Tibial nerve (tissue), 4 donors: ENCODE results near the gene CPZ. TPM values are rescaled to one million over a fixed set of nuclear protein-coding genes. Genes with fewer than 3 reads are reported as not detected.

Experiments used
- DNase-seq, 2 donors: peaks; one replicate each; pipeline ENCODE4 v3.0.0-alpha.2; 2019; ENCODE audit warnings: low spot score in 2 of 2
- H3K27ac ChIP-seq, 4 donors: fragments of 200-600 bp; sonication (generic) in 3 of 4; one replicate each; pipeline ENCODE4 v1.5.1; 2017 to 2019; ENCODE audit warnings: mild to moderate bottlenecking in 1 of 4
- H3K27me3 ChIP-seq, 2 donors: fragments of 200-600 bp; sonication (generic) in 1 of 2; one replicate each; pipeline versions ENCODE4 v1.5.1 to v1.6.0; 2017 to 2019
- H3K36me3 ChIP-seq, 3 donors: fragments of 200-600 bp; sonication (generic); one replicate each; pipeline ENCODE4 v1.5.1; 2018 to 2019
- H3K4me1 ChIP-seq, 4 donors: fragments of 200-600 bp; sonication (generic) in 3 of 4; one replicate each; pipeline ENCODE4 v1.5.1; 2017 to 2019
- H3K4me3 ChIP-seq, 4 donors: fragments of 200-600 bp; sonication (generic) in 3 of 4; one replicate each; pipeline ENCODE4 v1.5.1; 2017 to 2019; ENCODE audit warnings: mild to moderate bottlenecking in 1 of 4, moderate library complexity in 1 of 4
- H3K9me3 ChIP-seq, 4 donors: fragments of 200-600 bp; sonication (generic) in 3 of 4; one replicate each; pipeline ENCODE4 v1.5.1; 2017 to 2019
- EP300 ChIP-seq, 2 donors: sonication (generic); formaldehyde crosslinking; IDR thresholded peaks; one replicate each; pipeline ENCODE4 v1.6.1; 2017; ENCODE audit warnings: antibody characterized with exemption in 2 of 2, mild to moderate bottlenecking in 1 of 2
- POLR2A ChIP-seq, 2 donors: fragments of 450-650 bp; IDR thresholded peaks; one replicate each; pipeline ENCODE4 v1.6.1; 2017; ENCODE audit warnings: antibody characterized with exemption in 2 of 2, mild to moderate bottlenecking in 2 of 2, moderate library complexity in 2 of 2
- WGBS, 2 donors: methylation state at CpG; one replicate each; pipeline ENCODE4 v1.1.5; 2018; 5-methylcytosine and 5-hydroxymethylcytosine counted together
- total RNA-seq, 4 donors: library from RNA; depleted of rRNA; stranded (reverse); fragments of >200 nt; gene quantifications; one replicate each; pipeline ENCODE4 v1.1.0, GENCODE V29; 2016
- TF ChIP-seq, protein P1 (sequence below), 5 experiments: fragments of 200-600 bp in 3 of 5; fragments of 450-650 bp in 2 of 5; sonication (generic) in 3 of 5; IDR thresholded peaks; one replicate each; pipeline ENCODE4 v1.5.1; 2016 to 2019; ENCODE audit warnings: antibody characterized with exemption in 5 of 5, mild to moderate bottlenecking in 3 of 5, moderate library complexity in 2 of 5

Gene CPZ
- total RNA-seq, 4 donors from 2014 or later: 1.6 to 11.7 (median 2.5) TPM

GRCh38 chr4:8585186-8585585, 7.4 kb upstream of the CPZ start:
- peaks cover 0 to 6% (median 0%) of the 10 kb centered on the region in 4 donors for H3K4me1 ChIP-seq
- no peak overlapping the region for H3K27ac ChIP-seq
- no peaks in the 10 kb centered on the region for H3K9me3 ChIP-seq
- WGBS, 2 donors: 50 to 58% methylated on average over 6 of the region's 6 CpGs
- no peak for DNase-seq
- no peak overlapping the region for H3K4me3 ChIP-seq
- no peaks in the 10 kb centered on the region for H3K36me3 ChIP-seq
- peaks cover 0 to 64% of the 10 kb centered on the region in 2 donors for H3K27me3 ChIP-seq
- TF ChIP-seq POLR2A (IDR thresholded peaks at IDR 0.05): no peak
- TF ChIP-seq, protein P1, sequence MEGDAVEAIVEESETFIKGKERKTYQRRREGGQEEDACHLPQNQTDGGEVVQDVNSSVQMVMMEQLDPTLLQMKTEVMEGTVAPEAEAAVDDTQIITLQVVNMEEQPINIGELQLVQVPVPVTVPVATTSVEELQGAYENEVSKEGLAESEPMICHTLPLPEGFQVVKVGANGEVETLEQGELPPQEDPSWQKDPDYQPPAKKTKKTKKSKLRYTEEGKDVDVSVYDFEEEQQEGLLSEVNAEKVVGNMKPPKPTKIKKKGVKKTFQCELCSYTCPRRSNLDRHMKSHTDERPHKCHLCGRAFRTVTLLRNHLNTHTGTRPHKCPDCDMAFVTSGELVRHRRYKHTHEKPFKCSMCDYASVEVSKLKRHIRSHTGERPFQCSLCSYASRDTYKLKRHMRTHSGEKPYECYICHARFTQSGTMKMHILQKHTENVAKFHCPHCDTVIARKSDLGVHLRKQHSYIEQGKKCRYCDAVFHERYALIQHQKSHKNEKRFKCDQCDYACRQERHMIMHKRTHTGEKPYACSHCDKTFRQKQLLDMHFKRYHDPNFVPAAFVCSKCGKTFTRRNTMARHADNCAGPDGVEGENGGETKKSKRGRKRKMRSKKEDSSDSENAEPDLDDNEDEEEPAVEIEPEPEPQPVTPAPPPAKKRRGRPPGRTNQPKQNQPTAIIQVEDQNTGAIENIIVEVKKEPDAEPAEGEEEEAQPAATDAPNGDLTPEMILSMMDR (IDR thresholded peaks at IDR 0.05): no peak
- TF ChIP-seq EP300 (IDR thresholded peaks at IDR 0.05): no peak

DNA sequence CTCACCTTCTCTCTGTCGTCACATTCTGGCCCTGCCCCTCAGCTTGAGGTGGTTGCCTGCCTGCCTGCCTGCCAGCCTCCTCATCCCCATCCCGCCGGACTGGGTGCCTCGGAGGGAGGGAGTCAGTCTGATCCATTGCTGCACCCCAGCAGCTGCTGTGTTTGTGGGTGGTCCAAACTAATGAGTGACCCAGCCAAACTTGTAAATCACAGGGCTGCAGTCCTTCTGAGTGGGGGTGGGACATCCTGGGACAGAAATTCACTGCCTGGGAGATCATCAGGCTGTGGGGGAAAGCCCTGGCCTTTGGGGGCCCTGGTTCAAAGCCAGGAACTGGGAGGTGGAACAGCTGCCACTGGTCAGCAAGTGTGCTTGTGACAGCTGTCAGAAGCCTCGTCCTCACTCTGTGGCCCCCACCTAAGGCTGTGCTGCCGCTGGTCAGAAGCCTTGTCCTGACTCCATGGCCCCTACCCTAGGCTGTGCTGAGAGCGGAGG, 6.8 kb upstream of the CPZ start:
- WGBS, 2 donors: 43 to 49% methylated on average over 5 to 7 of the region's 7 CpGs
- Histone ChIP-seq H3K4me3 (no peak overlapping the region), H3K27ac (no peak overlapping the region), H3K27me3 (peaks cover 0 to 58% of the 10 kb centered on the region in 2 donors), H3K4me1 (no peaks in the 10 kb centered on the region), H3K9me3 (no peaks in the 10 kb centered on the region), H3K36me3 (no peaks in the 10 kb centered on the region)
- no peak for DNase-seq
- no peak for TF ChIP-seq EP300 (IDR thresholded peaks at IDR 0.05)
- TF ChIP-seq, protein P1 (IDR thresholded peaks at IDR 0.05): no peak

- H3K27ac ChIP-seq: no peak overlapping the region
- no peaks in the 10 kb centered on the region for H3K36me3 ChIP-seq
- no peaks in the 10 kb centered on the region for H3K4me1 ChIP-seq
- TF ChIP-seq, protein P1 (IDR thresholded peaks at IDR 0.05): no peak
- TF ChIP-seq EP300 (IDR thresholded peaks at IDR 0.05) (no peak), POLR2A (IDR thresholded peaks at IDR 0.05) (no peak)
- H3K4me3 ChIP-seq: no peak overlapping the region
- H3K27me3 ChIP-seq: peaks cover 0 to 53% of the 10 kb centered on the region in 2 donors
- no peaks in the 10 kb centered on the region for H3K9me3 ChIP-seq
- 53 to 58% methylated on average over 5 of the region's 5 CpGs for WGBS, 2 donors
- no peak for DNase-seq
These were observed 6.3 kb upstream of the CPZ start for GRCh38 chr4:8586246-8586645.

GRCh38 chr4:8586671-8587468, 5.7 kb upstream of the CPZ start:
- Histone ChIP-seq H3K27ac (no peak overlapping the region), H3K27me3 (peaks cover 0 to 49% of the 10 kb centered on the region in 2 donors), H3K4me1 (peaks cover 0 to 2% (median 0%) of the 10 kb centered on the region in 4 donors), H3K4me3 (no peak overlapping the region), H3K9me3 (no peaks in the 10 kb centered on the region), H3K36me3 (no peaks in the 10 kb centered on the region)
- no peak for DNase-seq
- TF ChIP-seq, protein P1 (IDR thresholded peaks at IDR 0.05): no peak
- no peak for TF ChIP-seq EP300 (IDR thresholded peaks at IDR 0.05)
- 69 to 82% methylated on average over 11 to 37 of the region's 37 CpGs for WGBS, 2 donors

DNA sequence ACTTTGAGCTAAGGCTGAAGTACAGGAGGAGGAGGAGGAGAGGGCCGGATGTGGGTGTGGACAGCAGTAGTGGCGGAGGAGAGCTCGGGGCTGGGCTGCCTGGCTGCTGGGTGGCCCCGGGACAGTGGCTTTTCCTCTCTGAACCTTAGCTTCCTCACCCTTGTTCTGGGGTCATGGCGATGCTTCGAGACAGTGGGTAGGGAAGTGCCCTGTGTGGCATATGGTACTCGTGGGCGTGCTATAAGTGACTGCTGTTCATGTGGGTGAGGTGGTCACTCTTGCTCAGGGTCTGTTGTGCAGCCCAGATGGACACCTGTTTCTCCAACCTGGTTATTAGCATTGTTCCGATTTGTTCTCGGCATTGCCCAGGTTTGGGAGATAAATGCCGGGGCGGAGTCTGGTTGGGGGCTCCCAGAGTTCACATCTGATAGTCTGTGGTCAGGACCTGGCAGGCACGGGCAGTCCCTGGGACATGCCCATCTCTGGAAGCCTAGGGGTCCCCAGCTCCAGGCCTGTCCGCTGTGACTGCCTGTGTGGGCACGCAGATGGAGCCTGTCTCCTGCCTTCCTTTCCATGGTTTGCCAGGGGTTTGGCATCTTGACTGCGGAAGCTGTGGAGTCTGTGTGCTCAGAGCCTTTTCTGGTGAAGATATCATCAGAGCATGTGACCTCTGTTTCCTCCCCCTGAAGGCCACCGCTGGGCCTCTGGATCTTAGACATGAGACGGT, 4.9 kb upstream of the CPZ start:
- Histone ChIP-seq H3K9me3 (no peaks in the 10 kb centered on the region), H3K36me3 (no peaks in the 10 kb centered on the region), H3K4me3 (no peak overlapping the region), H3K27me3 (peaks cover 0 to 50% of the 10 kb centered on the region in 2 donors), H3K27ac (no peak overlapping the region), H3K4me1 (peaks cover 0 to 9% (median 0%) of the 10 kb centered on the region in 4 donors)
- TF ChIP-seq, protein P1 (IDR thresholded peaks at IDR 0.05): no peak
- TF ChIP-seq EP300 (IDR thresholded peaks at IDR 0.05): no peak
- no peak for TF ChIP-seq POLR2A (IDR thresholded peaks at IDR 0.05)
- 77 to 79% methylated on average over 15 to 18 of the region's 18 CpGs for WGBS, 2 donors
- no peak for DNase-seq
